ENCODE measurements around the gene USP54. TPM values are rescaled to one million over a fixed set of nuclear protein-coding genes. Genes with fewer than 3 reads are reported as not detected.

Gene USP54
- total and polyA plus RNA-seq, 3 donors from 2014 or later = 40.7 to 77.9 (median 61.3) TPM

DNA sequence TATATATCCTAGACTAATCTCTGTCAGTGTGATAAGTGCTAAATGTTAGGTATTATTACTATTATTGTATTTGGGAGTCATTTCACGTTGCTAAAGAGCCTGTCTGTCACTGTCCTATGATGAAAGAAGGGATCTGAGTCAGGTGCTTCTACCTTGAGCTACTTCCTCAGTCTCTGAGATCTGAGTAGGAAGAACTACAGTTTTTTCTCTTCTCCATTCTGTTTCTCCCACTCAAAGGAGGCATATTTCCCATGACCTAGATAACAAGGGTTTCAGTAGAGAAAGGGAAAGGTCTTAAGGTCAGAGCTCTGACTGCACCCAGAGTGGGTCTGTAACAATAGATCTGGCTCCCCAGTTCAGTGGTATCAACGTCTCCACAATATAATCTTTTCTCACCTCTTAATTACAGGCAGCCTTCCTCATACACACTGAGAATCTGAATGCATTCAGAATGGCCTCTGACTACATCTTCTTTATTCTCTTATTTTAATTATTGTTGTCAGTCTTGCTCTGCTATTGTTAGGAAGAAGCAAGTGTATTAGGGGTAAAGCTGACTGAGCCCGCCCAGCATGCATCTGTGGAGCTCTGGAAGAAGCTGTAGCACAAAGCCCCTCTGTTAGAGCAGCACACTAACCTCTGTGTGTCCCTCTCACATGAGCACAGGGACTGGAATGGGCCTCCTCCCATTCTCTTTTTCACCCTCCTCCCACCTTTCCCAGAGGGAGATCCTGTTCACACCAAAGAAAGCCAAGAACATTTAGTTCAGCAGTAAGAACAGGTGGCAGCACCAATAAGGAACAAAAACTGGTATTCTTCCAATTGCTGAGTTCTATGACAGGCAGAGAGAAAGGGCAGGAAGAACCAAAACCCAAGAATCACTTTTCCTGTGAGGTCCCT lies 38.1 kb downstream of the USP54 start:
- H3K27ac ChIP-seq = peak overlapping the region; percentile 35 to 75
- intact Hi-C loops (cut with DNase I; ENCODE audit: low total_unique reads) = no loop called here
- no peak for TF ChIP-seq CTCF (IDR thresholded peaks at IDR 0.05)
- no peak for TF ChIP-seq POLR2A (IDR thresholded peaks at IDR 0.05)
- H3K4me3 ChIP-seq = no peak overlapping the region
- H3K27me3 ChIP-seq = no peaks in the 10 kb centered on the region
- peak; percentile 73 for DNase-seq
- WGBS, 2 donors = 46 to 66% methylated on average over 3 of the region's 3 CpGs
- H3K36me3 ChIP-seq (ENCODE audit: low read depth, missing control alignments) = no peaks in the 10 kb centered on the region
- H3K4me1 ChIP-seq = peaks cover 22% of the 10 kb centered on the region
- H3K9me3 ChIP-seq = no peaks in the 10 kb centered on the region

- intact Hi-C loops (cut with DNase I; ENCODE audit: low total_unique reads) = no loop called here
- H3K27ac ChIP-seq = no peak overlapping the region
- H3K36me3 ChIP-seq (ENCODE audit: low read depth, missing control alignments) = no peaks in the 10 kb centered on the region
- no peaks in the 10 kb centered on the region for H3K9me3 ChIP-seq
- no peak for DNase-seq
- H3K4me1 ChIP-seq = peaks cover 22% of the 10 kb centered on the region
- WGBS, 2 donors = 89 to 98% methylated on average over 1 of the region's 1 CpG
- H3K27me3 ChIP-seq = no peaks in the 10 kb centered on the region
- H3K4me3 ChIP-seq = no peak overlapping the region
- no peak for TF ChIP-seq CTCF (IDR thresholded peaks at IDR 0.05)
- no peak for TF ChIP-seq POLR2A (IDR thresholded peaks at IDR 0.05)
Observed at GRCh38 chr10:73551515-73551914, 39.6 kb downstream of the USP54 start.

GRCh38 chr10:73545357-73545756 lies 45.8 kb downstream of the USP54 start:
- DNase-seq = no peak
- intact Hi-C loops (cut with DNase I; ENCODE audit: low total_unique reads) = no loop called here
- TF ChIP-seq CTCF (IDR thresholded peaks at IDR 0.05) = no peak
- no peak for TF ChIP-seq POLR2A (IDR thresholded peaks at IDR 0.05)

DNA sequence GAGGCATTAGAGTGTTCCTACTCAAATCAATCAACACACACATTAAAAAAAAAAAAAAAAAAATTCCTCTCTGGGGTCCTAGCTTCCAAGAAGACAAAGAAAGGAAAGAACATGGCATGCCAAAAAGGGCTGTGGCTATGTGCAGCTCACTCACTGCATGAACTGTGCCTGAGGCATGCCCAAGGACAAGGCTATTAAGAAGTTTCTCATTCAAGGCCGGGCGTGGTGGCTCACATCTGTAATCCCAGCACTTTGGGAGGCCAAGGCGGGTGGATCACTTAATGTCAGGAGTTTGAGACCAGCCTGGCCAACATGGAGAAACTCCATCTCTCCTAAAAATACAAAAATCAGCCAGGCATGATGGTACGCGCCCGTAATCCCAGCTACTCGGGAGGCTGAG lies 53.4 kb downstream of the USP54 start:
- no peaks in the 10 kb centered on the region for H3K27me3 ChIP-seq
- peak; percentile 25 for DNase-seq
- H3K36me3 ChIP-seq (ENCODE audit: low read depth, missing control alignments) = no peaks in the 10 kb centered on the region
- WGBS, 2 donors = 85 to 91% methylated on average over 7 of the region's 7 CpGs
- H3K4me3 ChIP-seq = no peak overlapping the region
- TF ChIP-seq POLR2A (IDR thresholded peaks at IDR 0.05) (no peak), CTCF (IDR thresholded peaks at IDR 0.05) (no peak)
- intact Hi-C loops (cut with DNase I; ENCODE audit: low total_unique reads) = no loop called here
- H3K4me1 ChIP-seq = no peaks in the 10 kb centered on the region
- no peak overlapping the region for H3K27ac ChIP-seq
- no peaks in the 10 kb centered on the region for H3K9me3 ChIP-seq

More at GRCh38 chr10:73545357-73545756, 45.8 kb downstream of the USP54 start:
- WGBS, 2 donors = 38 to 64% methylated on average over 2 of the region's 2 CpGs
- no peak overlapping the region for H3K4me3 ChIP-seq
- H3K4me1 ChIP-seq = no peaks in the 10 kb centered on the region
- H3K27ac ChIP-seq = no peak overlapping the region
- H3K9me3 ChIP-seq = no peaks in the 10 kb centered on the region
- H3K27me3 ChIP-seq = no peaks in the 10 kb centered on the region
- no peaks in the 10 kb centered on the region for H3K36me3 ChIP-seq (ENCODE audit: low read depth, missing control alignments)

Data from testis (tissue), 3 donors.